H9 (cell line): ENCODE measurements around the gene DHX35. TPM values are rescaled to one million over a fixed set of nuclear protein-coding genes. Genes with fewer than 3 reads are reported as not detected.

Experiments used
- DNase-seq: peaks from one replicate; pipeline ENCODE4 v3.0.0-alpha.2; 2017
- H2AFZ ChIP-seq: one replicate; pipeline ENCODE4 v1.6.1; 2013; ENCODE audit warnings: mild to moderate bottlenecking, low read length, control low read depth, moderate library complexity
- H2AK5ac ChIP-seq: 2 replicates; pipeline ENCODE4 v1.6.1; 2013; ENCODE audit warnings: low read length, control low read depth, mixed read lengths; ENCODE audit not compliant: insufficient read length
- H2BK120ac ChIP-seq: one replicate; pipeline ENCODE4 v1.6.1; 2013; ENCODE audit warnings: low read depth, mild to moderate bottlenecking, low read length, control low read depth, inconsistent platforms; ENCODE audit not compliant: poor library complexity, severe bottlenecking
- H2BK12ac ChIP-seq: 2 replicates; pipeline ENCODE4 v1.6.1; 2013; ENCODE audit warnings: low read length, control low read depth, mixed read lengths, low read depth; ENCODE audit not compliant: insufficient read length
- H2BK15ac ChIP-seq: 2 replicates; pipeline ENCODE4 v1.6.1; 2013; ENCODE audit warnings: low read depth, low read length, control low read depth
- H2BK20ac ChIP-seq: one replicate; pipeline ENCODE4 v1.6.1; 2013; ENCODE audit warnings: low read depth, mild to moderate bottlenecking, low read length, control low read depth, inconsistent platforms; ENCODE audit not compliant: poor library complexity, severe bottlenecking
- H2BK5ac ChIP-seq: 2 replicates; pipeline ENCODE4 v1.6.1; 2013; ENCODE audit warnings: low read length, control low read depth, mixed read lengths; ENCODE audit not compliant: insufficient read length
- H3K14ac ChIP-seq: 2 replicates; pipeline ENCODE4 v1.6.1; 2013; ENCODE audit warnings: low read length, control low read depth; ENCODE audit not compliant: insufficient read depth
- H3K18ac ChIP-seq: 2 replicates; pipeline ENCODE4 v1.6.1; 2013; ENCODE audit warnings: low read depth, mild to moderate bottlenecking, mixed read lengths, low read length, control low read depth; ENCODE audit not compliant: insufficient read length
- H3K23ac ChIP-seq: 2 replicates; pipeline ENCODE4 v1.6.1; 2013; ENCODE audit warnings: low read length, control low read depth, mixed read lengths, low read depth; ENCODE audit not compliant: insufficient read length
- H3K23me2 ChIP-seq: 2 replicates; pipeline ENCODE4 v1.6.1; 2013; ENCODE audit warnings: low read depth, mild to moderate bottlenecking, mixed read lengths, low read length, control low read depth; ENCODE audit not compliant: insufficient read length, poor library complexity, severe bottlenecking
- H3K27ac ChIP-seq: 2 replicates; pipeline ENCODE4 v1.5.1; 2013; ENCODE audit warnings: low read length, control low read depth, mixed read lengths, low read depth; ENCODE audit not compliant: insufficient read length
- H3K27me3 ChIP-seq: 2 replicates; pipeline ENCODE4 v1.6.1; 2013; ENCODE audit warnings: low read length, control low read depth, inconsistent platforms; ENCODE audit not compliant: insufficient read depth
- H3K4ac ChIP-seq: 2 replicates; pipeline ENCODE4 v1.6.1; 2013; ENCODE audit warnings: low read depth, mild to moderate bottlenecking, control low read depth, inconsistent platforms, low read length, moderate library complexity
- H3K4me1 ChIP-seq: 2 replicates; pipeline ENCODE4 v1.6.1; 2013; ENCODE audit warnings: low read length, control low read depth, inconsistent platforms; ENCODE audit not compliant: insufficient read depth
- H3K4me2 ChIP-seq: 2 replicates; pipeline ENCODE4 v1.6.1; 2013; ENCODE audit warnings: low read length, control low read depth, mixed read lengths; ENCODE audit not compliant: insufficient read length, insufficient read depth
- H3K56ac ChIP-seq: 2 replicates; pipeline ENCODE4 v1.6.1; 2013; ENCODE audit warnings: low read depth, mild to moderate bottlenecking, mixed read lengths, low read length, control low read depth; ENCODE audit not compliant: insufficient read length
- H3K79me1 ChIP-seq: 2 replicates; pipeline ENCODE4 v1.6.1; 2013; ENCODE audit warnings: low read depth, mild to moderate bottlenecking, moderate library complexity, low read length, control low read depth, inconsistent platforms; ENCODE audit not compliant: insufficient read depth, poor library complexity, severe bottlenecking
- H3K79me2 ChIP-seq: 2 replicates; pipeline ENCODE4 v1.6.1; 2013; ENCODE audit warnings: low read length, control low read depth, inconsistent platforms; ENCODE audit not compliant: insufficient read depth
- H3K9ac ChIP-seq: 2 replicates; pipeline ENCODE4 v1.6.1; 2013; ENCODE audit warnings: low read length, control low read depth, mixed read lengths; ENCODE audit not compliant: insufficient read length; ENCODE audit errors: extremely low read depth
- H3K9me3 ChIP-seq: one replicate; pipeline ENCODE4 v1.6.1; 2013; ENCODE audit warnings: low read depth, low read length, inconsistent platforms; ENCODE audit not compliant: control insufficient read depth
- H3T11ph ChIP-seq: one replicate; pipeline ENCODE4 v1.6.1; 2013; ENCODE audit warnings: mild to moderate bottlenecking, low read length, control low read depth, inconsistent platforms
- H4K20me1 ChIP-seq: one replicate; pipeline ENCODE4 v1.6.1; 2013; ENCODE audit not compliant: control insufficient read depth, insufficient read length, insufficient read depth
- H4K5ac ChIP-seq: 2 replicates; pipeline ENCODE4 v1.6.1; 2013; ENCODE audit warnings: low read depth, mild to moderate bottlenecking, mixed read lengths, low read length, control low read depth; ENCODE audit not compliant: insufficient read length
- H4K8ac ChIP-seq: replicated peaks from 2 replicates; pipeline ENCODE4 v1.6.1; 2013; ENCODE audit warnings: low read length, control low read depth, mixed read lengths, low read depth; ENCODE audit not compliant: insufficient read length
- H4K91ac ChIP-seq: 2 replicates; pipeline ENCODE4 v1.6.1; 2013; ENCODE audit warnings: low read depth, mild to moderate bottlenecking, moderate library complexity, mixed read lengths, low read length, control low read depth; ENCODE audit not compliant: insufficient read length
- H3K27ac Mint-ChIP-seq, 3 experiments: 2 replicates in 2 of 3; 3 replicates in 1 of 3; pipeline ENCODE4 v1.8.0; 2020 to 2021; ENCODE audit warnings: mixed read lengths in 3 of 3, mild to moderate bottlenecking in 1 of 3, moderate library complexity in 1 of 3
- H3K27me3 Mint-ChIP-seq: 2 replicates; pipeline ENCODE4 v1.8.0; 2021; ENCODE audit warnings: low read depth, mild to moderate bottlenecking, moderate library complexity, mixed read lengths
- H3K36me3 Mint-ChIP-seq, 3 experiments: 2 replicates in 2 of 3; 3 replicates in 1 of 3; pipeline ENCODE4 v1.8.0; 2020 to 2021; ENCODE audit warnings: low read depth in 3 of 3, mixed read lengths in 3 of 3; ENCODE audit not compliant: insufficient read depth in 1 of 3
- H3K4me1 Mint-ChIP-seq, 2 experiments: 2 replicates each; pipeline ENCODE4 v1.8.0; 2020; ENCODE audit warnings: mixed read lengths in 2 of 2
- H3K4me3 Mint-ChIP-seq, 2 experiments: 2 replicates in 1 of 2; 3 replicates in 1 of 2; pipeline ENCODE4 v1.8.0; 2020 to 2021; ENCODE audit warnings: mild to moderate bottlenecking in 2 of 2, mixed read lengths in 2 of 2, moderate library complexity in 1 of 2
- H3K9me3 Mint-ChIP-seq, 2 experiments: 2 replicates in 1 of 2; 3 replicates in 1 of 2; pipeline ENCODE4 v1.8.0; 2020; ENCODE audit warnings: mild to moderate bottlenecking in 2 of 2, mixed read lengths in 2 of 2, moderate library complexity in 1 of 2
- CTCF ChIP-seq: fragments of 200-600 bp; sonication (generic); conservative IDR thresholded peaks from 3 replicates; pipeline ENCODE4 v1.8.0; 2021; ENCODE audit warnings: antibody characterized with exemption, mild to moderate bottlenecking
- WGBS: extraction: QIAGEN DNeasy Blood & Tissue Kit; methylation state at CpG from one replicate; pipeline ENCODE4 v1.1.7; 2013; ENCODE audit warnings: missing lambda C conversion rate, low lambda C conversion rate, mixed read lengths; ENCODE audit not compliant: insufficient read length; ENCODE audit errors: extremely low coverage; 5-methylcytosine and 5-hydroxymethylcytosine counted together
- total RNA-seq: library from RNA; stranded (reverse); gene quantifications from 2 replicates; pipeline ENCODE4 v1.2.1, GENCODE V29; 2021

Gene DHX35
- total RNA-seq, 1 experiment from 2014 or later: 14.4 TPM

- Histone ChIP-seq H2BK15ac (no peak overlapping the region), H3K79me1 (no peaks in the 10 kb centered on the region), H4K20me1 (no peaks in the 10 kb centered on the region), H3K9ac (no peak overlapping the region), H3K79me2 (no peaks in the 10 kb centered on the region), H2AK5ac (no peak overlapping the region), H3K4me1 (no peaks in the 10 kb centered on the region), H3T11ph (no peak overlapping the region), H3K27ac (no peak overlapping the region), H3K18ac (no peak overlapping the region), H3K23me2 (no peaks in the 10 kb centered on the region), H2BK20ac (no peak overlapping the region), H3K23ac (no peak overlapping the region), H2BK12ac (no peak overlapping the region), H4K91ac (no peak overlapping the region), H3K4ac (no peak overlapping the region), H2AFZ (no peak overlapping the region), H3K14ac (no peak overlapping the region), H3K4me2 (no peak overlapping the region), H2BK5ac (no peak overlapping the region), H4K8ac (no peak overlapping the region), H3K9me3 (no peaks in the 10 kb centered on the region), H2BK120ac (no peak overlapping the region), H3K27me3 (no peaks in the 10 kb centered on the region), H4K5ac (no peak overlapping the region), H3K56ac (no peak overlapping the region)
- Mint-ChIP-seq H3K4me1 (peaks cover 3 to 4% of the 10 kb centered on the region in 2 experiments; a peak in 3 of 4 replicates), H3K27me3 (no peaks in the 10 kb centered on the region), H3K36me3 (peaks cover 40 to 86% (median 76%) of the 10 kb centered on the region in 3 experiments), H3K27ac (no peak overlapping the region), H3K4me3 (no peak overlapping the region), H3K9me3 (peaks cover 0 to 4% of the 10 kb centered on the region in 2 experiments; a peak in 1 of 5 replicates)
- no peak for DNase-seq
- no peak for TF ChIP-seq CTCF
- WGBS: no CpG with 5 or more reads among the region's 3 CpGs
These were observed 56.9 kb downstream of the DHX35 start for GRCh38 chr20:39019027-39019426.
